HG03103 (cell line): ENCODE data around the gene MAP3K2.
"Not testable (repeated sequence)": the region's sequence is repeated elsewhere in the genome, so short reads cannot be mapped to it uniquely, and the experiment has no call there.

Experiments
- ATAC-seq: cut with Tn5 transposase; IDR thresholded peaks from one replicate; pipeline ENCODE4 v1.9.1; 2021; ENCODE audit warnings: low read depth; ENCODE audit not compliant: unreplicated experiment

Gene MAP3K2

DNA sequence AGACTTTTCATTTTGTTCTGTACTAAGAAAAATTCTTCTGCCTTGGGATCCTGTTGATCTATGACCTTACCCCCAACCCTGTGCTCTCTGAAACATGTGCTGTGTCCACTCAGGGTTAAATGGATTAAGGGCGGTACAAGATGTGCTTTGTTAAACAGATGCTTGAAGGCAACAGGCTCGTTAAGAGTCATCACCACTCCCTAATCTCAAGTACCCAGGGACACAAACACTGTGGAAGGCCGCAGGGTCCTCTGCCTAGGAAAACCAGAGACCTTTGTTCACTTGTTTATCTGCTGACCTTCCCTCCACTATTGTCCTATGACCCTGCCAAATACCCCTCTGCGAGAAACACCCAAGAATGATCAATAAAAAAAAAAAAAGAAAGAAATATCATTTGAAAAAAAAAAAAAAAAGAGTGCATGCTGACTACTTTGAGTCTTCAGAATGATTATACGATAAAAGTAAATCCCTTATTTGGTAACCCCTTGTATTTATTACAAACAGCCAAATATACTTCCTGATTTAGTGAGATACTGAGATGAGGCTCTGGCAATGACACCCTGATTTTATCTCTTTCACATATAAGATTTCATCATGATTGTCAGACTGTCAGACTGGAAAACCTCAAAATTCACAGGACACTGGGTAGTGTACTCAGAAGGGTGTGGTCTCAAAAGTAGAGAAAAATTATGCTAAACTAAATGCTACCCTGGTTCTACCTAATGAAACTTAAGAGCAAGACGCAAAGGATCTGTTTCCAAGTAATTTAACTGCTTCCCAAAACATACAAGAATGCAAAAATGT, 33.7 kb downstream of the MAP3K2 start:
- ATAC-seq: not testable (repeated sequence)

- not testable (repeated sequence) for ATAC-seq
Measured at GRCh38 chr2:127353223-127353622, 34.6 kb downstream of the MAP3K2 start.

GRCh38 chr2:127351603-127352002, 36.2 kb downstream of the MAP3K2 start:
- no peak for ATAC-seq

GRCh38 chr2:127348426-127349000, 39.3 kb downstream of the MAP3K2 start:
- ATAC-seq: no peak

- no peak for ATAC-seq
Measured at GRCh38 chr2:127347734-127348392, 39.9 kb downstream of the MAP3K2 start.

DNA sequence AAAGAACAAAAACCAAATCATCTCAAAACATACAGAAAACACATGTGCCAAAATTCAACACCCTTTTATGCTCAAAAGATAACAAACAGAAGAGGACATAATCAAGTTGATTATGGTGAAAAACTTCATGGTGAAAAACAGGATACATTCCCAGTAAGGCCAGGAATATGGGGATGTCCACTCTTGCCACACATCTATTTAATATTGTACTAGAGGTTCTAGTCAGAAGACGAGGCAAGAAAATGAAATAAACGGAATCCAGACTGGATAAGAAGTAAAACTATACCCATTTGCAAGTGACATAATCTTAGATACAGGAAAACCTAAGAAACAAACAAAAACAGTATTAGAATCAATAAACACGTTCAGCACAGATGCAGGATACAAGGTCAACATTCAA, 40.8 kb downstream of the MAP3K2 start:
- ATAC-seq: no peak

DNA sequence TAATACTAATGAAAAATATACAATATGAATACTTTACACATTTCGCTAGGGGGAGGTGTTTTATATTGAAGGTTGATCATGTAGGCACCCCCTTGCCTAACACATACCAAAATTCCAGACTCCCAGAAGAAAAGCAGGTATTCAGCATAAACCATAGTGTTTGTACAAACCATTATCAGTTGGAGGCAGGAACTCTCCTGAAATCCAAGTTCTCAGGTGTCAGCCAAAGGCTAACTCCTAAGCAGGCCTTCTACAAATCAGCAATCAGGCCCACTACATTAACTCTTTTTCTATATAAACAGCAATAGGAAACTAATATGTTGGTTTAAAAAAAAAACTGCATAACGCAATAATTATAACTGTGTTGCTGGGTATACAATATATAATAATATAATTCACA, 44.5 kb downstream of the MAP3K2 start:
- no peak for ATAC-seq

DNA sequence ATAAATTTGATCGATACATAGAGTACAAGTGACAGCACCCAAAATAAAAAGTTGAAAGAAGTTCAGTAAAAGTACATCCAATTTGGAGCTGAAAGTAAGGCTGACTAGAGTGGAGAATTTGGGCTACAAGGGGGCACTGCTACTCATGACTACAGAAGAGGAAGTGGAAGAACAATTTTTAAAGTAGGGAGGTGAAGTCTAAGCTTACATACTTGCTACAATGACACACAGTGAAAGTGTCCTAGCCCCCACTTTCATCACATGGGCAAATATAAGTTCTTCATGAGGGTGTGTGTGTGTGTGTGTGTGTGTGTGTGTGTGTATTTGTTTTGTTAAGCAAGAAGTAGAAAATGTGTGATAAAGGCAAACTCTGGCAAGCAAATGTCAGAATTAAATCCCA, 45.7 kb downstream of the MAP3K2 start:
- peak; percentile 77 for ATAC-seq

GRCh38 chr2:127332335-127332734, 55.4 kb downstream of the MAP3K2 start:
- ATAC-seq: no peak

DNA sequence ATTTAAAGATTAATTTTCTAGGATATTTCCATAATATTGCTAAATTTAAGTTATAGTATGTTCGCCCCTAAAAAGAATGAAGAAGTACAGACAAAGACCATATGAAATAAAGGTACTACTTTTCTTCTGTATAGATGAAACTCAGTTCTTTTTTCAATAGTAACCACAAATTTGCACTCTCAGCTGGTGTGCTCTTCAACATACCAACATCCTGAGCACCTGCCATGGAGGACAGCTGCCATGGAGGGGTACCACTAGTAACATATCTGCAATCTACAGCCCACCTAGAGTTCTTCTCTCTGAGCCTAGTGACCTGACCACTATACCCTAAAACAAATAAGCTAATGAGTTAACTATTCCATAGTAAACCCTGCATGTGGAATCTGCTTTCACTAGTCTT, 57.0 kb downstream of the MAP3K2 start:
- ATAC-seq: no peak

DNA sequence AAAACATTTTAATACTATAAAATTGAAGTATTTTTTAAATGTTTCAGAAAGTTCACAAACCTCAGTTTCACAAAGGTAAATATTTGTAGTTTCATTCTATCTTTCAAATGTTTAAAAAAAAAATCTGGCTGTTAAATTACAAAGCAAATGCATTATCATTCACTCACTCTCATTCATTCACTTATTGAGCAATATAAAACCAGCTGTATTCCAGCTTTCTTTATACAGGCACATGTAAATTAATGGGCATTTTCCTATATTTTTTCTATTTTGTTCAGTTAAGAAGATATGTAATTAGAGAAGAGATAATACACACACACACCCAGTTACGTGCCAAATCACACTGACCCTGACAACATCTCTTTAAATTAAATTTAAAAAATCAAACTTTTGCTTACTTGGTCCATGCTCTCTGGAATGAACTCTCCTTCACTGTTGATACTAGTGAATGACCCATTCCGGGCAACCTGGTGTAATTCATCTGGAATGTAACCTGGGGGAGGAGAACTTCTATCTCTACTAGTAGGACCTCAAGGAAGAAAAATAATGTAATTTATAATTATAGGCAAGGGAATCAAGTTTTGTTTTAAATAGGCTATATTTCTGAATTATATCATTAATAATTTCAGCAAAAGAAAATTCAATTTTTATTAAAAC, 61.4 kb downstream of the MAP3K2 start:
- no peak for ATAC-seq

DNA sequence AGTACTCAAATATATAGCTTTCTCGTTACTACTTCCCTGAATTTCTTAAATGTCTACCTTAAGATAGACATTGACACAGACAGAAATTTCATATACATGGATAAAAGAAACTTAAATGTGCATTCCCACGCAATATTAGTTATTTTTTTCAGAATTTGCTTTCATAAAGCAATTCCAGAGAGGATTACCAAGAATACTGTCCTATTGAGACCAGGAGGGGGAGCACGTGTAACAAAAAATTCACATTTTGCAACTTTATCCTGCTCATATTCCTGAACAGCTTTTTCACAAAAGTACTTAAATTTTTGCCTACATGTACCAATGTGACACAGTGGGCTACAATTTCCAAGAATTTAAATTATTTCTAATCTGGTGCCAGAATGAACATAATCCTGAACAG, 63.1 kb downstream of the MAP3K2 start:
- ATAC-seq: no peak

GRCh38 chr2:127321303-127321702, 66.5 kb downstream of the MAP3K2 start:
- no peak for ATAC-seq

- ATAC-seq: no peak
Measured at GRCh38 chr2:127320586-127321275, 67.0 kb downstream of the MAP3K2 start.

DNA sequence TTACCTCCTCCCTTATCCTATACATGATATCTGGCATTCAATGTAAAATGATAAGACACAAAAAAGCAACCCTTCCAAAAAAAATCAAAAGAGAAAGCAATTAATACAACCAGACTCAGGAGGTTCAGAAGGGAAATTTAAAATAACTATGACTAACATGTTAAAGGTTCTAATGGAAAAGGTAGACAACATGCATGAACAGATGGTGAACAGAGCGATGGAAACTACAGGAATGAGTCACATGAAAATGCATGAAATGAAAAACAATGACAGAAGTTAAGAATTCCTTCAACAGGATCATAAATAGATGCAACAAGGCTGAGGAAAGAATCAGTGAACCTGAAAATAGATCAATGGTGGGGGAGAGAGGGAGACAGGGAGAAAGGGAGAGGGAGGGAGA, 67.7 kb downstream of the MAP3K2 start:
- ATAC-seq: no peak

- ATAC-seq: no peak
Measured at GRCh38 chr2:127314193-127314988, 73.4 kb downstream of the MAP3K2 start.

GRCh38 chr2:127313406-127313805, 74.4 kb downstream of the MAP3K2 start:
- ATAC-seq: peak; percentile 96

DNA sequence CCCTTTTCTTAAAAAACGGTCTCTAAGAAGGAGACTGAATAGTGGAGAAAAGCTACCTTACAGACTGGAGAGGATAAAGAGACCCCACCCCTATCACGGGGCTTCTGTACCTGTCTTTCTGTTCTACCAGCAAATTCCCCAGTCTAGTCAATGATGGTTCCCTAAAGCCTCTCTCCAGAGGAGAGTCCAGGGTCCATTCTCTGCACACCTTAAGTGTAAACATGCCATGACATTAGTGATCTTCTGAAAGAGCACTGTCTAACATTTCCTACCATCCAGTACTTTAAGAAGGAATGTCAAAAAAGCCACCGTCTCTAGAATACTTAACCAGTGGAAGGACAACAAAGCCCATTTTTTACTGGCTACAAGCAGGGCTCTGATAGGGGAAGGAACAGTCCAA, 76.8 kb downstream of the MAP3K2 start:
- ATAC-seq: no peak

DNA sequence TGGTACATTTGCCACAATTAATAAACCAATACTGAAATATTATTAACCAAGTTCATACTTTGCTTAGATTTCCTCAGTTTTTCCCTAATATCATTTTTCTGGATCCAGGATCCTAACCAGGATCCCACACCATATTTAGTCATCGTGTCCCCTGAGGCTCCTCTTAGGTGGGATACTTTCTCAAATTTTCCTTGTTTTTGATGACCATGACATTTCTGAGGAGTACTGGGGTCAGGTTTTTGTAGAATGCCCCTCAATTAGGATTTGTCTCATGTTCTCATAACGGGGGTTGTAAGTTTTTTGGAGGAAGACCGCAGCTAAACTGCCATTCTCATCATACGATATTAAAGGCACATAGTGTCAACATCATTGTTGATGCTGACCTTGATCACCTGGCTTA, 78.3 kb downstream of the MAP3K2 start:
- ATAC-seq: no peak

- ATAC-seq: no peak
Measured at GRCh38 chr2:127308586-127309138, 79.1 kb downstream of the MAP3K2 start.
